ENCODE measurements around the gene AQP5. TPM values are rescaled to one million over a fixed set of nuclear protein-coding genes. Genes with fewer than 3 reads are reported as not detected.

The AQP5 gene
- total and polyA plus RNA-seq, 2 donors = 0.32 to 1.4 TPM

GRCh38 chr12:49959685-49960473 is 1.8 kb upstream of the AQP5 start:
- Histone ChIP-seq H3K36me3 (ENCODE audit: insufficient read depth) (no peaks in the 10 kb centered on the region), H3K27ac (ENCODE audit: low read depth) (no peak overlapping the region), H3K4me1 (ENCODE audit: insufficient read depth) (no peaks in the 10 kb centered on the region), H3K4me3 (ENCODE audit: low read depth, low read length) (no peak overlapping the region)
- WGBS = 43% methylated on average over 11 of the region's 11 CpGs
- no peak for DNase-seq (ENCODE audit: extremely low spot score)

- H3K36me3 ChIP-seq (ENCODE audit: insufficient read depth) = no peaks in the 10 kb centered on the region
- H3K4me1 ChIP-seq (ENCODE audit: insufficient read depth) = no peaks in the 10 kb centered on the region
- no peak overlapping the region for H3K27ac ChIP-seq (ENCODE audit: low read depth)
- H3K4me3 ChIP-seq (ENCODE audit: low read depth, low read length) = no peak overlapping the region
- DNase-seq (ENCODE audit: extremely low spot score) = no peak
- 39% methylated on average over 13 of the region's 13 CpGs for WGBS
Measured at GRCh38 chr12:49960474-49961110, 1.1 kb upstream of the AQP5 start.

- no peak for DNase-seq (ENCODE audit: extremely low spot score)
- Histone ChIP-seq H3K36me3 (ENCODE audit: insufficient read depth) (no peaks in the 10 kb centered on the region), H3K4me1 (ENCODE audit: insufficient read depth) (no peaks in the 10 kb centered on the region), H3K4me3 (ENCODE audit: low read depth, low read length) (no peak overlapping the region), H3K27ac (ENCODE audit: low read depth) (no peak overlapping the region)
- 65% methylated on average over 37 of the region's 37 CpGs for WGBS
Measured at GRCh38 chr12:49961993-49962764, 507 bp downstream of the AQP5 start.

GRCh38 chr12:49962861-49963765 is 1.4 kb downstream of the AQP5 start:
- no peak overlapping the region for H3K27ac ChIP-seq (ENCODE audit: low read depth)
- DNase-seq (ENCODE audit: extremely low spot score) = no peak
- H3K36me3 ChIP-seq (ENCODE audit: insufficient read depth) = no peaks in the 10 kb centered on the region
- 81% methylated on average over 21 of the region's 21 CpGs for WGBS
- H3K4me3 ChIP-seq (ENCODE audit: low read depth, low read length) = no peak overlapping the region
- no peaks in the 10 kb centered on the region for H3K4me1 ChIP-seq (ENCODE audit: insufficient read depth)

GRCh38 chr12:49963976-49964815 is 2.5 kb downstream of the AQP5 start:
- no peaks in the 10 kb centered on the region for H3K4me1 ChIP-seq (ENCODE audit: insufficient read depth)
- whole genome bisulfite sequencing = 81% methylated on average over 17 of the region's 17 CpGs
- no peak for DNase-seq (ENCODE audit: extremely low spot score)
- no peaks in the 10 kb centered on the region for H3K36me3 ChIP-seq (ENCODE audit: insufficient read depth)
- H3K27ac ChIP-seq (ENCODE audit: low read depth) = no peak overlapping the region
- H3K4me3 ChIP-seq (ENCODE audit: low read depth, low read length) = no peak overlapping the region

GRCh38 chr12:49964849-49965624 is 3.4 kb downstream of the AQP5 start:
- no peak overlapping the region for H3K4me3 ChIP-seq (ENCODE audit: low read depth, low read length)
- 66% methylated on average over 13 of the region's 13 CpGs for WGBS
- H3K36me3 ChIP-seq (ENCODE audit: insufficient read depth) = no peaks in the 10 kb centered on the region
- no peaks in the 10 kb centered on the region for H3K4me1 ChIP-seq (ENCODE audit: insufficient read depth)
- no peak for DNase-seq (ENCODE audit: extremely low spot score)
- H3K27ac ChIP-seq (ENCODE audit: low read depth) = no peak overlapping the region

GRCh38 chr12:49965836-49966235 is 4.2 kb downstream of the AQP5 start:
- Histone ChIP-seq H3K36me3 (ENCODE audit: insufficient read depth) (no peaks in the 10 kb centered on the region), H3K4me3 (ENCODE audit: low read depth, low read length) (no peak overlapping the region), H3K4me1 (ENCODE audit: insufficient read depth) (no peaks in the 10 kb centered on the region), H3K27ac (ENCODE audit: low read depth) (no peak overlapping the region)
- DNase-seq (ENCODE audit: extremely low spot score) = no peak
- WGBS = 70% methylated on average over 6 of the region's 6 CpGs

GRCh38 chr12:49966511-49967041 is 4.9 kb downstream of the AQP5 start:
- H3K36me3 ChIP-seq (ENCODE audit: insufficient read depth) = no peaks in the 10 kb centered on the region
- H3K4me1 ChIP-seq (ENCODE audit: insufficient read depth) = no peaks in the 10 kb centered on the region
- H3K4me3 ChIP-seq (ENCODE audit: low read depth, low read length) = no peak overlapping the region
- H3K27ac ChIP-seq (ENCODE audit: low read depth) = no peak overlapping the region
- WGBS = 31% methylated on average over 16 of the region's 16 CpGs
- DNase-seq (ENCODE audit: extremely low spot score) = no peak

- DNase-seq (ENCODE audit: extremely low spot score) = peak; percentile 61
- no peaks in the 10 kb centered on the region for H3K4me1 ChIP-seq (ENCODE audit: insufficient read depth)
- peak overlapping the region; percentile 6 for H3K4me3 ChIP-seq (ENCODE audit: low read depth, low read length)
- 1% methylated on average over 40 of the region's 40 CpGs for WGBS
- no peaks in the 10 kb centered on the region for H3K36me3 ChIP-seq (ENCODE audit: insufficient read depth)
- no peak overlapping the region for H3K27ac ChIP-seq (ENCODE audit: low read depth)
Measured at GRCh38 chr12:49967042-49967776, 5.5 kb downstream of the AQP5 start.

GRCh38 chr12:49967777-49968250 is 6.1 kb downstream of the AQP5 start:
- DNase-seq (ENCODE audit: extremely low spot score) = no peak
- no peak overlapping the region for H3K27ac ChIP-seq (ENCODE audit: low read depth)
- no peaks in the 10 kb centered on the region for H3K4me1 ChIP-seq (ENCODE audit: insufficient read depth)
- 40% methylated on average over 15 of the region's 15 CpGs for WGBS
- no peak overlapping the region for H3K4me3 ChIP-seq (ENCODE audit: low read depth, low read length)
- no peaks in the 10 kb centered on the region for H3K36me3 ChIP-seq (ENCODE audit: insufficient read depth)

- Histone ChIP-seq H3K27ac (ENCODE audit: low read depth) (no peak overlapping the region), H3K4me3 (ENCODE audit: low read depth, low read length) (no peak overlapping the region), H3K4me1 (ENCODE audit: insufficient read depth) (no peaks in the 10 kb centered on the region), H3K36me3 (ENCODE audit: insufficient read depth) (no peaks in the 10 kb centered on the region)
- 91% methylated on average over 6 of the region's 6 CpGs for whole genome bisulfite sequencing
- no peak for DNase-seq (ENCODE audit: extremely low spot score)
Measured at GRCh38 chr12:49968471-49968870, 6.8 kb downstream of the AQP5 start.

Data from urinary bladder (tissue), 4 donors.